Mammary epithelial cell (primary cell): Measurements from ENCODE around the gene PHACTR3.

Source experiments
- CTCF ChIP-seq, 2 donors: IDR thresholded peaks in 1 of 2; conservative IDR thresholded peaks in 1 of 2; 2 replicates each; pipeline ENCODE4 v1.5.1; 2011 to 2012; ENCODE audit warnings: inconsistent platforms in 2 of 2, low read length in 2 of 2, mild to moderate bottlenecking in 2 of 2, control low read depth in 1 of 2, low read depth in 1 of 2; ENCODE audit not compliant: insufficient read depth in 1 of 2; ENCODE audit errors: extremely low read depth in 1 of 2
- EZH2 ChIP-seq: IDR thresholded peaks from 2 replicates; pipeline ENCODE4 v1.6.1; 2012; ENCODE audit warnings: low read length, inconsistent platforms, borderline replicate concordance

GRCh38 chr20:59677586-59677985 lies 73.2 kb downstream of the PHACTR3 start:
- no peak for TF ChIP-seq CTCF (conservative IDR thresholded peaks at IDR 0.05 in 1 of 2, IDR thresholded peaks at IDR 0.05 in 1 of 2; ENCODE audit: extremely low read depth in 1 of 2, insufficient read depth in 1 of 2, low read depth in 1 of 2, low read length in 2 of 2)
- TF ChIP-seq EZH2 = no peak
